Measurements from ENCODE around the gene HNRNPU. TPM values are rescaled to one million over a fixed set of nuclear protein-coding genes. Genes with fewer than 3 reads are reported as not detected.

Gene HNRNPU
- total and polyA plus RNA-seq, 10 donors, result 121 to 457 (median 280) TPM

DNA sequence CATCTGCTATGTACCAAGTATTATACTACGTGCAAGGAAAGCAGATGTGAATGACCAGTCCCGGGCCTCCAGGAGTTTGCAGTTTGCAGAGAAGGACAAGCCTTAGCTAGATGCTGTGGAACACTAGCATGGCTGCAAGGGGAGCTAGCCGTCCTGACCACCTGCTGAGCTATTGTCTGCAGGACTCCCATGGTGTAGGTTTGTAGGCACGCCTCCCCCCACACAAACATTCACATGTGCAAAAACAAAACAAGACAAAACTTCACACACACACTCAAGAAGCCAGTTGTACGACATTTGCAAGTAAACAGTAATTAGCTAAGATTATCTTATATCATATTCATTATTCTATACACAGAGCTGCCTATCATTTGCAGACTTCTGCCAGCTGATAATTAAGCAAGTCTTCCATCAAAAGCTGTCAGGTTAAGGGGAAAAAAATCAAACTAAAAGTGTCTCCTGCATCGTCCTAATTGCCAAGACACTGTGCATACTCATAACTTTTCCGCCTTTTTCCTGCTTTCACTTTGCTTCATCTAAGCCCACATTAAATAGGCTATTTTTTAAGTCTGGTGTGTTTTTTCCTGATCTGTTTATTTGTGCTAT lies 10.7 kb upstream of the HNRNPU start:
- Histone ChIP-seq H3K4me1 (no peaks in the 10 kb centered on the region), H3K36me3 (no peaks in the 10 kb centered on the region), H3K4me3 (no peak overlapping the region), H3K9me3 (no peaks in the 10 kb centered on the region), H3K27me3 (replicated peaks in 1 of 7) (no peaks in the 10 kb centered on the region), H3K27ac (no peak overlapping the region)
- DNase-seq, result no peak
- WGBS, 5 donors, result 78 to 92% (median 86%) methylated on average over 7 of the region's 7 CpGs
- TF ChIP-seq, protein P1, sequence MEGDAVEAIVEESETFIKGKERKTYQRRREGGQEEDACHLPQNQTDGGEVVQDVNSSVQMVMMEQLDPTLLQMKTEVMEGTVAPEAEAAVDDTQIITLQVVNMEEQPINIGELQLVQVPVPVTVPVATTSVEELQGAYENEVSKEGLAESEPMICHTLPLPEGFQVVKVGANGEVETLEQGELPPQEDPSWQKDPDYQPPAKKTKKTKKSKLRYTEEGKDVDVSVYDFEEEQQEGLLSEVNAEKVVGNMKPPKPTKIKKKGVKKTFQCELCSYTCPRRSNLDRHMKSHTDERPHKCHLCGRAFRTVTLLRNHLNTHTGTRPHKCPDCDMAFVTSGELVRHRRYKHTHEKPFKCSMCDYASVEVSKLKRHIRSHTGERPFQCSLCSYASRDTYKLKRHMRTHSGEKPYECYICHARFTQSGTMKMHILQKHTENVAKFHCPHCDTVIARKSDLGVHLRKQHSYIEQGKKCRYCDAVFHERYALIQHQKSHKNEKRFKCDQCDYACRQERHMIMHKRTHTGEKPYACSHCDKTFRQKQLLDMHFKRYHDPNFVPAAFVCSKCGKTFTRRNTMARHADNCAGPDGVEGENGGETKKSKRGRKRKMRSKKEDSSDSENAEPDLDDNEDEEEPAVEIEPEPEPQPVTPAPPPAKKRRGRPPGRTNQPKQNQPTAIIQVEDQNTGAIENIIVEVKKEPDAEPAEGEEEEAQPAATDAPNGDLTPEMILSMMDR (IDR thresholded peaks at IDR 0.05 in 8 of 11, conservative IDR thresholded peaks at IDR 0.05 in 3 of 11), result no peak
- no peak for TF ChIP-seq POLR2A (IDR thresholded peaks at IDR 0.05)
- no peak for TF ChIP-seq POLR2AphosphoS5 (IDR thresholded peaks at IDR 0.05)
- intact Hi-C loops (cut with DNase I; ENCODE audit: low total_unique reads), result no loop called here

DNA sequence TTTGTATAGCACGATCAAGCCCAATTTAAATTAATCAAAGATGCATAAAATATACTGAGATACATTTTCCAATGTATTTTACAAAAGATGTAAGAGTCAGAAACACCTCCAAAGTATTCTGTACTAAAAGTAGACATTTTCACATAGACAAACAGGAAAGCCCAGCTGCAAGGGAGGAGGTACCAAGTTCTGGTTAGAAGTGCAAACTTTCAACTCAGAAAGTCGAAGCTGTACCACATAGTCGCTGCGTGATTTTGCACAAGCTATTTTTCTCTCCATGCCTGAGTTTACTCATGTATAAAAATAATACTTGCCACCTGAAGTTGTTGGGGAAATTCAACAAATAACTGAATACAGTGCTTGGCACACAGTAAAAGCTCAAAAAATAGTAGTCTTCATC lies 5.6 kb upstream of the HNRNPU start:
- Histone ChIP-seq H3K9me3 (no peaks in the 10 kb centered on the region), H3K4me3 (no peak overlapping the region), H3K4me1 (peaks cover 2 to 13% (median 10%) of the 10 kb centered on the region in 6 donors), H3K27me3 (replicated peaks in 1 of 7) (no peaks in the 10 kb centered on the region), H3K36me3 (no peaks in the 10 kb centered on the region), H3K27ac (no peak overlapping the region)
- no peak for DNase-seq
- WGBS, 5 donors, result 71 to 90% (median 87%) methylated on average over 4 of the region's 4 CpGs
- intact Hi-C loops (cut with DNase I; ENCODE audit: low total_unique reads), result no loop called here
- no peak for TF ChIP-seq POLR2A (IDR thresholded peaks at IDR 0.05)
- no peak for TF ChIP-seq POLR2AphosphoS5 (IDR thresholded peaks at IDR 0.05)
- TF ChIP-seq, protein P1 (IDR thresholded peaks at IDR 0.05 in 8 of 11, conservative IDR thresholded peaks at IDR 0.05 in 3 of 11), result no peak

DNA sequence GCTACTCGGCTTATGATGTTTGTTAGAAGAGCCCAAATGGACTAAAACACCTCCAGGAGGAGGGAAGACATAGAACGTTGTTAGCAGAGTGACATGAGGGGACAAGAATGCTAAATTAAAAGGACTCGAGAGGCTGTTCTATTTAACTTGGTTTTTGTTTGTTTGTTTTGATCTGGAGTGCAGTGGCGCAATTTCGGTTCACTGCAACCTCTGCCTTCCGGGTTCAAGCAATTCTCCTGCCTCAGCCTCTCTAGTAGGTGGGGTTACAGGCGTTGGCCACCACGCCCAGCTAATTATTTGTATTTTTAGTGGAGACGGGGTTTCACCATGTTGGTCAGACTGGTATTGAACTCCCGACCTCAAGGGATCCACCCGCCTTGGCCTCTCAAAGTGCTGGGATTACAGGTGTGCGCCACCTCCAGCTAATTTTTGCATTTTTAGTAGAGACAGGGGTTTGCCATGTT lies 5.1 kb upstream of the HNRNPU start:
- intact Hi-C loops (cut with DNase I; ENCODE audit: low total_unique reads), result no loop called here
- H3K27ac ChIP-seq, result no peak overlapping the region
- H3K4me1 ChIP-seq, result peaks cover 5 to 16% (median 12%) of the 10 kb centered on the region in 6 donors
- no peak for DNase-seq
- no peaks in the 10 kb centered on the region for H3K36me3 ChIP-seq
- H3K9me3 ChIP-seq, result no peaks in the 10 kb centered on the region
- no peak overlapping the region for H3K4me3 ChIP-seq
- 93 to 97% (median 95%) methylated on average over 12 of the region's 12 CpGs for WGBS, 5 donors
- H3K27me3 ChIP-seq (replicated peaks in 1 of 7), result no peaks in the 10 kb centered on the region
- TF ChIP-seq, protein P1 (IDR thresholded peaks at IDR 0.05 in 8 of 11, conservative IDR thresholded peaks at IDR 0.05 in 3 of 11), result no peak
- TF ChIP-seq POLR2A (IDR thresholded peaks at IDR 0.05), result no peak
- TF ChIP-seq POLR2AphosphoS5 (IDR thresholded peaks at IDR 0.05), result no peak

DNA sequence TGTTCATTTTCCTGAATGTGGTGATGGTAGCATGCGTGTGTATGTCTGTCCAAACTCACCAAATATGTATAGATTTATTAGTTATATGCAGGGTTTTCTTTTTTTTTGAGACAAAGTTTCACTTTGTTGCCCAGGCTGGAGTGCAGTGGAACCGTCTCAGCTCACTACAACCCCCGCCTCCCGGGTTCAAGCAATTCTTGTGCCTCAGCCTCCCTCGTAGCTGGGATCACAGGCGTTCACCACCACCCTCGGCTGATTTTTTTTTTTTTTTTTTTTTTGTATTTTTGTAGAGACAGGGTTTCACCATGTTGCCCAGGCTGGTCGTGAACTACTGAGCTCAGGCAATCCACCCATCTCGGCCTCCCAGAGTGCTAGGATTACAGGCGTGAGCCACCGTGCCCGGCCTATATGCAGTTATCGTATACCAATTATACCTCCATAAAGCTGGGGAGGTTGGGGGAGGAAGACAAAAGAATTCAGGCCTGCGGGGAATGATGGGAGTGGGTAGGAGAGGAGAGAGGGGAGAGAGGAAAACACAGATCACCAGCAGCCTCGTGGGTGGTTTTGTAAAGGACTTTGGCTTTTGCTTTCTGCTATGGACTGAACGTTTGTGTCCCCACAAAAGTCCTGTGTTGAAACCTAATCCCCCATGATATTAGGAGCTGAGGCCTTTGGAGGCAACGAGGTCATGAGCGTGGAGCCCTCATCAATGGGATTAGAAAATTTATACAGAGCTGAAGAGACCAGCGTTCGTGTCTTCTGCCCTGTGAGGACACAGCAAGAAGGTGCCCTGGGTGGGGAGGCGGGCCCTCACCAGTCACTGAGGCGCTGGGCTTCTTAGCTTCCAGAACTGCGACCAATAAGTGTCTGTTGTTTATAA lies 4.4 kb upstream of the HNRNPU start:
- H3K27me3 ChIP-seq (replicated peaks in 1 of 7), result no peaks in the 10 kb centered on the region
- peaks cover 5 to 16% (median 12%) of the 10 kb centered on the region in 6 donors for H3K4me1 ChIP-seq
- no peak overlapping the region for H3K4me3 ChIP-seq
- no peak for DNase-seq
- no peak for TF ChIP-seq POLR2AphosphoS5 (IDR thresholded peaks at IDR 0.05)
- no peak for TF ChIP-seq POLR2A (IDR thresholded peaks at IDR 0.05)
- TF ChIP-seq, protein P1 (IDR thresholded peaks at IDR 0.05 in 8 of 11, conservative IDR thresholded peaks at IDR 0.05 in 3 of 11), result no peak
- WGBS, 5 donors, result 92 to 96% (median 95%) methylated on average over 23 of the region's 23 CpGs
- H3K36me3 ChIP-seq, result no peaks in the 10 kb centered on the region
- H3K27ac ChIP-seq, result no peak overlapping the region
- no peaks in the 10 kb centered on the region for H3K9me3 ChIP-seq
- intact Hi-C loops (cut with DNase I; ENCODE audit: low total_unique reads), result no loop called here

Data from spleen (tissue), 11 donors.